Choroid plexus epithelial cell (primary cell): ENCODE measurements around the gene IER2.

Experiments
- DNase-seq: peaks from one replicate; pipeline ENCODE4 v3.0.0-alpha.2; 2010; ENCODE audit warnings: low read depth
- H3K4me3 ChIP-seq: 2 replicates; pipeline ENCODE4 v1.5.1; 2011; ENCODE audit warnings: low read depth, mild to moderate bottlenecking, control low read depth, low read length, moderate library complexity
- TF ChIP-seq, protein P1 (sequence below): conservative IDR thresholded peaks from 2 replicates; pipeline ENCODE4 v1.5.1; 2011; ENCODE audit warnings: low read depth, mild to moderate bottlenecking, control low read depth, inconsistent platforms, low read length, moderate library complexity

The IER2 gene

DNA sequence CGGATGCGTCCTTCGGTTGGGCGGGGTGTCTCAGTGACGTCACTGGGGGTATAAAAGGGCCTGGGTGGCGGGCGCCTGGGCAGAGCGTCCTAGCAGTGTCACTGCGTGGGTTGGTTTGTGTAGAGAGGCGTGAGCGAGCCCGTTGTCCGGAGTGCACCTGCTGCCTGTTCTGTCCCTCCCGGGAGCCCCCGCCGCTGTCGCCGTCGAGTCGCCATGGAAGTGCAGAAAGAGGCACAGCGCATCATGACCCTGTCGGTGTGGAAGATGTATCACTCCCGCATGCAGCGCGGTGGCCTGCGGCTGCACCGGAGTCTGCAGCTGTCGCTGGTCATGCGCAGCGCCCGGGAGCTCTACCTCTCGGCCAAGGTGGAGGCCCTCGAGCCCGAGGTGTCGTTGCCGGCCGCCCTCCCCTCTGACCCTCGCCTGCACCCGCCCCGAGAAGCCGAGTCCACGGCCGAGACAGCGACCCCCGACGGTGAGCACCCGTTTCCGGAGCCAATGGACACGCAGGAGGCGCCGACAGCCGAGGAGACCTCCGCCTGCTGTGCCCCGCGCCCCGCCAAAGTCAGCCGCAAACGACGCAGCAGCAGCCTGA lies 2.9 kb downstream of the IER2 start:
- TF ChIP-seq, protein P1, sequence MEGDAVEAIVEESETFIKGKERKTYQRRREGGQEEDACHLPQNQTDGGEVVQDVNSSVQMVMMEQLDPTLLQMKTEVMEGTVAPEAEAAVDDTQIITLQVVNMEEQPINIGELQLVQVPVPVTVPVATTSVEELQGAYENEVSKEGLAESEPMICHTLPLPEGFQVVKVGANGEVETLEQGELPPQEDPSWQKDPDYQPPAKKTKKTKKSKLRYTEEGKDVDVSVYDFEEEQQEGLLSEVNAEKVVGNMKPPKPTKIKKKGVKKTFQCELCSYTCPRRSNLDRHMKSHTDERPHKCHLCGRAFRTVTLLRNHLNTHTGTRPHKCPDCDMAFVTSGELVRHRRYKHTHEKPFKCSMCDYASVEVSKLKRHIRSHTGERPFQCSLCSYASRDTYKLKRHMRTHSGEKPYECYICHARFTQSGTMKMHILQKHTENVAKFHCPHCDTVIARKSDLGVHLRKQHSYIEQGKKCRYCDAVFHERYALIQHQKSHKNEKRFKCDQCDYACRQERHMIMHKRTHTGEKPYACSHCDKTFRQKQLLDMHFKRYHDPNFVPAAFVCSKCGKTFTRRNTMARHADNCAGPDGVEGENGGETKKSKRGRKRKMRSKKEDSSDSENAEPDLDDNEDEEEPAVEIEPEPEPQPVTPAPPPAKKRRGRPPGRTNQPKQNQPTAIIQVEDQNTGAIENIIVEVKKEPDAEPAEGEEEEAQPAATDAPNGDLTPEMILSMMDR = peak; percentile 30
- H3K4me3 ChIP-seq = peak overlapping the region; percentile 91
- DNase-seq = peak; percentile 95

DNA sequence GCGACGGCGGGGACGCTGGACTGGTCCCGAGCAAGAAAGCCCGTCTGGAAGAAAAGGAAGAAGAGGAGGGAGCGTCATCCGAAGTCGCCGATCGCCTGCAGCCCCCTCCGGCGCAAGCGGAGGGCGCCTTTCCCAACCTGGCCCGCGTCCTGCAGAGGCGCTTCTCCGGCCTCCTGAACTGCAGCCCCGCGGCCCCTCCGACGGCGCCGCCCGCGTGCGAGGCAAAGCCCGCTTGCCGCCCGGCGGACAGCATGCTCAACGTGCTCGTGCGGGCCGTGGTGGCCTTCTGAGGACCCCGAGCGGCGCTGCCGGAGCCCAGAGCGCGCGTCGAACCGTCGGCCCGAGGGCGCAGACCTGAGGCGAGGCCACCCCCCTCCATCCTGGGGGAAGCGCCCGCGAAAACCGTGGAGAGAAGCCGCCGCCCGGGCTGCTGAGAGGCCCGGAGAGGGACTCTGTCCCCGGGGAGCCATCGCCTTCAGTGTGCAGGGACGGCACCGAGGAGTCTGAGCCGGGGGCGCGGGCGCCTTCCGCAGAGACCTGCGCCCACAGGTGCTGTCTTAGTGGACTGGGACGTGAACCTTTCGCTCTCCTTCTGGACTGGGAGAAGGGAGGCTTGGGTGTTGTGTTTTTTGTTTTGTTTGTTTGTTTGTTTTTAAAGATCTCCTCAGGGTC lies 3.5 kb downstream of the IER2 start:
- H3K4me3 ChIP-seq = peak overlapping the region; percentile 91

DNA sequence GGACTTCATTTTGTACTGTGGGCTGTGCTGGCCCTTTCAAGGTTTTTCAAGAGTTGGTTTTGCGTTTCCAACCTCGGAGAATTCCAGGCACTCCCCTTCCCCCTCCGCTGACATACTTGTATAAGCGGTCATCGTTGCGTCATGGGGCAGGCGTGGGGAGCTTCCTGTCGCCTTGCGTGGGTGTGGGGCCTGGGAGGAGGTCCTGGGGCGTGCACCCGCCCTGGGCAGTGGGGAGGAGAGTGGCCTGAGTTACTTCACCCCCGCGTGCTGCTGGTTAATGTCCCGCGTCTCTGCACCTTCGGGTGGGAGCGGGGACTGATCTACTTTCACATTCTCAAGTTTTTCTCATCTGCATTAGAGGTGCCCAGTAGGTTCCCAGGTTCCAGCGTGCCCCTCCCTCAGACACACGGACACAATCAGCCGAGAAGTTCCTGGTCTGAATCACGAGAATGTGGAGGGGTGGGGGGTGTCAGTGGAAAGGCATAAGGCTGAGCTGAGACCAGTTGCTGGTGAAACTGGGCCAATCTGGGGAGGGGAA lies 4.1 kb downstream of the IER2 start:
- peak; percentile 93 for DNase-seq
- TF ChIP-seq, protein P1 = no peak
- H3K4me3 ChIP-seq = peak overlapping the region; percentile 91

More for the DNA sequence above, 3.5 kb downstream of the IER2 start:
- TF ChIP-seq, protein P1 = peak; percentile 1
- DNase-seq = peak; percentile 70

DNA sequence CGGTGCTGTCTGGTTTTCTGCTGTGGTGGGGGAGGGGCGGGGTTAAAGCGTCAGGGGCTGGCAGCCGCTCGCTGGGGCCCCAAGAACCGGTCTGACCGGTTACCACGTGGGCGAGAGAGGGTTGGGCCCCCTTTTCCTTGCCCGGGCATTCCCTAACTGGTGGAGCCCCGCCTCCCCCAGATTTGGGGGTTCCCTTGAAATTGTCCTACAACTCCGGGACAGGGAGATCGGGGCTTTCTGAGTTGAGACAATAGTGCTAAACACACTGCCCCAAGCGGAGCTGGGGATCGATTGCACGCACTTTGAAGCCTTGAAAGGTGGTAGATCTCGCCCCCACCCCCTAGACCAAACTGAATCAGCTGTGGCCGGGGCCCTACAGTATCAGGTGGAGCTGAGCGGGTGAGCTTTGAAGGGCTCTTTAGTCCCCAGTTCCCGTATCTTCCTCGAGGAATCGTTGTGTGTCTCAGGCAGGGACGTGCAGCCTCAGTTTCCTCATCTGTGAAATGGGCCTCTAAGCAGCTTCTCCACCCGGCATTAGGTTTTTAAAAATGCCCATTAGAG lies 4.8 kb downstream of the IER2 start:
- peak overlapping the region; percentile 91 for H3K4me3 ChIP-seq
- DNase-seq = peak; percentile 71
- TF ChIP-seq, protein P1 = peak; percentile 49

DNA sequence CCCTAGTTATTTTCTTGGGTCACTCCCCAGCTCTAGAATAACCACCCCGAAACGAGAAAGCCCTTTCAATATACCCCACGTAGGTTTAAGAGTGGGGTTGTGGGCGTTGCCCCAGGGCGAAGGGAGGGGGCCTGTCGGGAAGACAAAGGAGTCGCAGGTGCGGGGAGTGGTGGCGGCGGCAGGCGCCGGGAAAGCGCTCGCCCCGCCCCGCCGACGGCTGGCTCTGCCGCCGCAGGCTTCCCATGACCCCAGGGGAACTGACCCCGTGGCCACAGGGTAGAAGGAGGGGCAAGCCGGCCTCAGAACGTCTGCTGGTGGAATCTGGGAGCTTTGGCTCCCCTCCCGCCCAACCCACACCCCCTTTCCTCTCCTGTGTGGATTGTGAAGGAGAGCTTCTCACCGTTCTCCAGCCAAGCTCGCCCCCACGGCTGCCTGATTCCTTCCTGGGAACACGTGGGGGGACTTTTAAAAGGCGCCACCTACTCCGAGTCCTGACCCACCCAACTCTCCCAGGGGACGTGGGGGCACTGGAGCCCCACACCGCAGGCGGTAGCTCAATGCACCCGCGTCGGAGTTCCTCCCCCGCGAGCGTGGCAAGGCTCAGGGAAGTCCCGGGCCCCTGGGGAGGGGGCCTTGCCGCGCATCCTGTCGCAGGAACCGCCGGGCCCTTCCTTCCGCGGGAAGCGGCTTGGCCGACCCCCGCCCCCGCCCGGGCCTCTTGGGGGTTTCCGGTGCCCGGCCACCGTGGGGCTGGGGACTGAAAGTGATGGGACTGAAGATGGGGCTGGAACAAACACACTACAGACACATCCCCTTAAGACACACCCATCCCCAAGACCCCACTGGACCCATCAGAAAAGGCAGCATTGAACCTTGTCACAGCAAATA lies 5.5 kb downstream of the IER2 start:
- peak; percentile 80 for DNase-seq
- TF ChIP-seq, protein P1 = no peak
- peak overlapping the region; percentile 91 for H3K4me3 ChIP-seq

DNA sequence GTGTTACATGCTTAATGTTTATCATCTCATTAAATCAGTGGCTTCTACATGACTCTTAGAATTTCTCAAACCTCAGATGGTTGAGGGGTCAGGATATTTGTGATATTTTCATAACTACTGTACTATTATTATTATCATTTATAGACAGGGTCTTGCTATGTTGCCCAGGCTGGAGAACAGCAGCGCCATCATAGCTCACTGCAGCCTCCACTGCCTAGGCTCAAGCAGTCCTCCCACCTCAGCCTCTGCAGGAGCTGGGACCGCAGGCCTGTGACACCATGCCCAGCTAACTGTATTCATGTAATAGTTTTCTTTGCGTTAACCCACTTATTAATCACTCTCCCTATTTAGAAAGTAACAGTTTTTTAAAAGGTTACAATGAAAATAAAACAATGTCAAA lies 9.5 kb downstream of the IER2 start:
- DNase-seq = no peak
- TF ChIP-seq, protein P1 = no peak
- no peak overlapping the region for H3K4me3 ChIP-seq
